HG03060 (cell line): Measurements from ENCODE around the gene TSC22D2.
"Not testable (repeated sequence)": the region's sequence is repeated elsewhere in the genome, so short reads cannot be mapped to it uniquely, and the experiment has no call there.

Experiments
- ATAC-seq: cut with Tn5 transposase; IDR thresholded peaks from one replicate; pipeline ENCODE4 v1.9.1; 2021; ENCODE audit warnings: low read depth, moderate number of reproducible peaks; ENCODE audit not compliant: unreplicated experiment

The TSC22D2 gene

DNA sequence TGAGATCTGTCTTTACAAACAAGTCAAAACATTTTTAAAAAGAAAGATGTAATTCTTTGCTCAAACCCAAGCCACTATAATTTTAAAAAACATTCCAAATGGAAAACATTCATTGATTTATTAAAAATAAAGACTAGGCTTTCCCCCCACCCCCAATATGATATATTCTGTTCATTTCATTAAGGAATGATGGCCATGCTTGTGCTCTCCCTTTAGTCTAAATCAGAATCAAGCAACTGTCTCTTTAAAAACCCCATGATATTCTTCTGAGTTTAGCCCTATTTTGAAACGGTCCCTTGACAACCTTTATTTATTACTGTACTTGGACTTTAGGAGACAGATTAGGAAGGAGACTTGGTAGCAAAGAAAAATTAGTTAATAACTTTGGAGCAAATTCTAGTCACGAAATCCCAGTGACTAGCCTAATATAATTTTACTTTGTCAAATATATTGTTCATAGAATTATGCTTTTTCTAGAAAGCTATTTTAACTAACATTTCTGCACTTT, 38.4 kb downstream of the TSC22D2 start:
- ATAC-seq: no peak

DNA sequence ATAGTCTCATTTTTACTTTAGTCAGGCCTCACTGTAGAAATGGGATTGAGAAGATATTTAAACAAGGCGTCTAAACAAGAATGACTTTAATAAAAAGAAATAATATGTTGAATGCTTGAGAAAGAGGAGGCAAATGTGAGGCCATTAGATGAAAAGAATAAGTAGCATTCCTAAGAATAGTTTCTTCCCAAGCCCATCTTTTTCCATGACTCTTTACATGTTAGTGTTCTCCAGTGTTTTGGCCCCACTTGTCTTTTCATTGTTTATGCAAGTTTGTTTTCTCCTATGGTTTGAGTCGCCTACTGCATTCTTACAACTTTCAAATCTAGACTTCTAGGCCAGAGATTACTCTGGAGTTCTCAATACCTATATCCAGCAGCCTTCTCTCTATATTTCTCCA, 39.0 kb downstream of the TSC22D2 start:
- ATAC-seq: no peak

DNA sequence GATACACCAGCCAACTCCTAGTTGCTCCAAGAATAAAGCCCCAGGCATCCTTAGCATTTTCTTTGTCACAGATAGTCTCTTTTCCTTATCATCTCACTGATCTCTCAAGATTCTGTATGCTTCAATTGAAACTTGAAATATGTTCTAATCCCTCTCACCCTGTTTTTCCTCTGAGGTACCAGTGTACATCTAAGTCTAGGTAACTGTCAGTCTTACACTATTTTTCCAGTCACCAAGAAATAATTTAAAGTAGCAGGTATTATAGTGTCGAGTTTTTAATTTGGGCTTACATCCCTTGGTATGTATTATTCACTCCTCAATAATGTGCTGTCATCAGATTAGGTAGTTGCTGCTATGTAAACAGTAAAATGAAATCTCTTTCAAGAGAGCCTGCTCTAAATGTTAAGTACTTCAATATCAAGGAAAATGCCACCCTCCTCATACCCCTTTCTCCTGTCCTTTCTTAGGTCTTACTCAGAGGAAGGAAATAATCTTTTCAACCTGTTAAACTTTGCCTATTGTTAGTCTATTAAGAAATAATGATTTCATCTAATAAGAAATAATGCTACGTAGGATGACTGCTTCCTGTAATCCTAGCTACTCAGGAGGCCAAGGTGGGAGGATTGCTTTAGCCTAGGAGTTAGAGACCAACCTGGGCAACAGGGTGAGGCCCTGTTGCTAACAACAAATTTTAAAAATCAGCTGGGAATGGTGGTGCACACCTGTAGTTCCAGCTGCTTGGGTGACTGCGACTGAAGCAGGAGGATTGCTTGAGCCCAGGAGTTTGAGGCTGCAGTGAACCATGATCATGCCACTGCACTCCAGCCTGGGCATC, 39.8 kb downstream of the TSC22D2 start:
- ATAC-seq: no peak

DNA sequence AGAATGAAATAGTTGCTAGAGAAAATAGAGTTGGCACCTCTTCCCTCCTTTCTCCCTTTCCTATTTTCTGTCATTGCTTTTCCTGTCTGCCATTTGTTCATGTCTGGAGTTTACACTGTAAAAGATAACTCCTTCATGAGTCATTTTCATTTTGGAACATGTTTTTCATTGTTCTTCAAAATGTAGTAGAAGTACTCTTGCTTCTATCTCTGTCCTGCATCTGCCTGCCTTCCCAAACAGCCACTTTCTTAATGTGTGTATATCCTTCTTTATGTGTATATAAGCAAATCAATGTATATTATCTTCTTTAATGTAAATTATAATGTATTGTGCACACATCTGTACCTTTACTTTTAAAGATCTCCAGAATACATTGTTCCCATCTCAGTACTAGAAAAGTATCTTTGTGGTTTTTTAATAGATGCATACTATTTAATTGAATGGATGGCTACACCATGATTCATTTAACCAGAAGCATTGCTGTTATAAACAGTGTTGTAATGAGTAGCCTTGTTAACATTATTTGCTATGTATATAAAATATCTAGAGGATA, 41.1 kb downstream of the TSC22D2 start:
- ATAC-seq: no peak

DNA sequence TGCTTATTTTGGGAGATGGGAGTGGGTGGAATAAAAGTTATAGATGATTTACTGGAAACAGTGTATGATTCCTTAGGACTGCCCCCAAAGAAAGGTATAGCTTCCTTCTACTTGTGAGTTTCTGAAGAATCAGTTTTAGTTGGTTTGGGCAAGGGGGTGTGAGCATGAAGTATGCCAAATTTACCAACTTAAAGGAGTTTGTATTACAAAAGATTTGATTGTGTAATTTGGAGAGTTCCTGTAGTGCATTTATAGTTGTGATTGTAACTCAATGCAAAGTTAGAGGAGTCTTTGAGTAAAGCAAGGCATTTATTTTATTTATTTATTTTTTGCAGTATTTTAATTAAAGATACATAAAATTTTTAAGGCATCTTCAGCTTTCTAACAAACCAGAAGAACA, 42.8 kb downstream of the TSC22D2 start:
- no peak for ATAC-seq

DNA sequence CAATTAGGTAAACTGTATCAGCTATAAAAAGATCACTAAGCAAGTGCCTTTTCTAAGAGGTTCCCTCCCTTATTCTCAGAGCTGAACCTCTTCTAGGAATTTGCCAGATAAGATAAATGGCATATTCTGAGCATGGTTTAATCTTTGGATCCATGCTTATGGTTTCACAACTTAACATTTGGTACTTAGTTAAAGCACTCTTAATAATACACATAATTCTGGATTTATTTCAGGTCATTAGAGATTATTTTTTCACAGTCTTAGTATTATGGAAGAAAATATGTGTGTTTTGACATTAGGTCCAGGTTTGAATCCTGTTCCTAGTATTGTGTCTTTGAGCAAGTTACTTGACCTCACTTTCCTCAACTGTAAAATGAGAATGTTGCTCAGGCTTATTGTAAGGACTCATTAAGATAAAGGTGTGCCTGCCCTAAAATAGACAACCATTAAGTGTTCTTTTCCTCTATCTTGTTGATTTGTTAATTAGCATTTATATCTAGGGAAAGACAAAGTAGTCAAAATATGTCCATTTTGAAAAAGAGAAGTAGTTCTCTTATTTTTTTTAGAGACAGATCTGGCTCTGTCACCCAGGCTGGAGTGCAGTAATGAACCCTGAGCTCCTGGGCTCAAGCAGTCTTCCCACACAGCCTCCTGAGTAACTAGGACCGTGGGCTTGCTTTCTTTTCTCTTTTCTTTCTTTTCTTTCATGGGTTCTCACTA, 43.4 kb downstream of the TSC22D2 start:
- ATAC-seq: no peak

DNA sequence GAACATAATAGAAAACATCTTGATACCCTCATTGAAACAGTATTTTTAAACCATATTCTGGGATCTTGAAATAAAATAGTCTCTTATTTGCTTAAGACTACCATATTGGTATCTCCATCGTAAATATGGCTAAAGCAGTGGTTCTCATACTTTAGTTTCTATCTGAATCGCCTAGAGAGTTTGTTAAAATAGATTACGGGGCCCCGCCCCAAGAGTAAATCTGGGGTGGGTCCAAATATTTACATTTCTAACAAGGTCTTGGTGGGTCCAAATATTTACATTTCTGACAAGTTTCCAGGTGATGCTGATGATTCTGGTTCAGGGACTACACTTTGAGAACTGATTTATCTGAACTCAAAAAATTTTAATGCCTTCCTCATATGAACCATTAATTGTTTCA, 45.3 kb downstream of the TSC22D2 start:
- no peak for ATAC-seq

DNA sequence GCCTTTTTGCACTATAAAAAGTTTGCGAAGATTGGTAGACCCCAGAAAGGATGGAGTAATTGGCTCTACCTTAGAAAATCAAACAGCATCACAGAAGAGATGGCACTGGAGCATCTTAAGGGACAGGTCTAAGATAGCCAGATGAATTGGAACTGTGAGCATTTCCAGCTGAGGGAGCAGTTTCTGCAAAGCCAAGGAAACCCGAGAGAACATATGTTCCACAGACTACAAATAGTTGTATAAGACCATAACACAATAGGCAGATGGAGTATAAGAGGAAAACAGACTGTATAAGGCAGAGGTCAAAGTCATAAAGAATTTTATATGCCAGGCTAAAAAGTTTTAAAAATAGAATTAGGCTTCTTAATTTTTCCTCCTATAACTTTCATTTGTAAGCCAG, 46.0 kb downstream of the TSC22D2 start:
- no peak for ATAC-seq

DNA sequence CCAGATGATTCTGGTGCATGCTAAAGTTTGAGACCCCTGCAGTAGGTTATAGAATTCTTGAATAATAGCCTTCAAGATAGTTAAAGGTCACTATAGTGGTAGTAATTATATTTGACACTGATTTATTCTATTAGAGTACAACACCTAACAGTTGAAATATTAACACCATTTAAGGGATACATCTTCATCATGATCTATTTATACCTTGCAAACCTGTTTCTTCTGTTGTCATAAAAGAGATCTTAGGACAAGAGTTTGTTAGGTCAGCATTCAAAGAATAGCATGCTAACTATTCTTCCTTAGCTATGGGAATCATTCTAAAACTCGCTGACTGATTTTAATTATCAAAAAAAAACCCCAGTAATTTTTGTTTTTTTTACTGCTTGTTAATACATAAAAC, 46.5 kb downstream of the TSC22D2 start:
- ATAC-seq: no peak

DNA sequence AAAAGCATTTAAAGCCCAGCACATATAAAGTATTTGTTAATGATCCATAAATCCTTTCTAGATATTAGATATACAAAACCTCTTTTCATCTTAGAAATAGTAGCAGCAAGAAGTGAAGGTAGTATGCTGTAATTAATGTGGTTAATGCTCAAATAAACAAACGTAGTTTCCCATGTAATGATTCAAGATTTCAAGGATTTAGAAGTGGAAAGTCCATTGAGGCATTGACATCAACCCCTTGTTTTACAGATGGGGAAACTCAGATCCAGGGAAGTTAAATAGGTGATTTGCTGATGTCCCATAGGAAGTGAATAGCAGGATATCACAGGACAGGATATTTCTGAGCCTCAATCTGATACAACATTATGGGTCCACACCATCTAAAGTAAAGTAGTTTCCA, 47.2 kb downstream of the TSC22D2 start:
- ATAC-seq: no peak

DNA sequence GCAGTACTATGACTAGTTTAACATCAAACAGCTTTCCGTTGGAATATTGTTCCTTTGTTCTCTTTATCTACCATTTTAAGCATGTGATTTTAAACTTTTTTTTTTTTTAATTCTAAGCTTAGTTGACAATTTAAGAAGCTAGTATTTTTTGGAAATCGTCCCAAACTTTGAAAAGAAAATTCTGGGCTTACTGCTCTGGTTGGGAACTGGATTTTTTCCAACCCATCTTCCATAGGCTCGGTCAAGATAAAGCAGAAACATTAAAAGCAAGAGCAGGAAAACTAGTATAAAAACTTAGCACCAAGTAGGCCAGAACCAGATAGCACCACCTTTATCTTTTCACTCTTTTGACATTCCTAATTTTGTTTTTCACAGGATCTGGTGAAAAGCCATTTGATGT, 49.9 kb downstream of the TSC22D2 start:
- no peak for ATAC-seq

DNA sequence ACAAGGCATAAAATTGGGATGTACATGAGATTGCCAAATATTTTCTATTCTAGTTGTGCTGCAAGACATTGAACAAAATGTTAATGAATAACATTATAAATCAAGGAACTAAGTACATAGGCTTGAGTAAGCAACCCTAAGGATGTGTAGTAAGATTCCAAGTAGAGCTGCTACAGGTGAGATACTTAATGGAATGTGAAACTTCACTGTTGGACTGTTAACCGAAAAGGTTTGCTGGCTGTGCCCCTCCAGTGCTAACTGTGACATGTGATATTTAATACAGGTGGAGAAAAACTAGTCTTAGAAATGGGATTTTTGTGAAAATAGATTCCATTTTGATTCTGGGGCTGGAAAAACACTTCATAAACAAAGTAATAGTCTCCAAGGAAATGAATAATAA, 52.4 kb downstream of the TSC22D2 start:
- ATAC-seq: no peak

DNA sequence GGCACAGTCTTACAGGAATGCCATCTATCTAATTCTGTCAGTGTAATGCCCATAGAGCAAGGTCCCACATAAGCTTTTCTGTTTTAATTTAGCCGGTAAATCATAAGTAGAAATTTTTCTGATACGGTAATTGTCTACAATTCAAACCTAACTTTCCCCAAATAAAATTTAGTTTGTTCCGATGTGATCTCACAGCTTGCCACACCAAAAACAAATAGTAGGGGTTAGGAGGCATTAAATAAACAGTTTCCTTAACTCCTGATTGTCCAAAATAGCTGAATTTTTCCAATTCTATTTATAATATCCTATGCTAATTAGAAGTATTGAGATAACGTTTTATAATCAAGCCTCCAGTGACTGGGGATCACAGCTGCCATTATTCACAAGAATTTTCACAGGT, 53.3 kb downstream of the TSC22D2 start:
- no peak for ATAC-seq

DNA sequence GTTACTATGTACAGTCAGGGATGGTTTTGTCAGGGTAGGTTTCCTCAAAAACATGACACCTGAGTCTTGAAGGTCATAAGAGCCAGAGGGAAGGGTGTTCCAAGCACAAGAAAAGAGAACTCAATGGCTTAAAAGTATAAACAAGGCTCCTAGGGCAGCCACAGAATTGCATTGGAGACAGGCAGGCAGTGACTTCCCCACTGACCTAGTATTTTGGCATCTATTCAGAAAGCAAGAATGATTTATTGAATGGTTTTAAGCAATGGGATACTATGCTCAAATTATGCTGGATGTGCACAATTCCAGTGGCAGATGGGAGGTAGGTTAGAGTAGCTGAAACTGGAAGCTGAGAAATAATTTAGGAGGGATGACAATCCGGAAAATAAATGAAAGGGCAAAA, 54.0 kb downstream of the TSC22D2 start:
- no peak for ATAC-seq

DNA sequence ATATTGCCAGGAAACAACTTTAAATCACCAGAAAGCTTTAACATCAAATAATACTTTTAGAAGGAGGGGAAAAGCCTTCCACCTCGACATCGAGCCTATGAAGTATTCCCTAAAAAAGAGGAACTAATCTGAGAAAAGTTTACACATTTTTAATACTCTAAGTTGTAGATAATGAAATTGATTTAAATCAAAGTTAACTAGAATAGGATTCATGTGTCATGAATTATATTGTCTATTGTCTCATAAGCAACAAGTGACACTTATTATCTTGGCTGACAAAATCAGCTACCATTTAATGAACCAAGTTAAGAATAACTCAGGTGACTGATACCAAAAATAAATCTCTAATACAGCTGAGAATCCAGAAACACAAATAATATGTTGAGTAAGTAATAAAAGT, 56.6 kb downstream of the TSC22D2 start:
- ATAC-seq: no peak

DNA sequence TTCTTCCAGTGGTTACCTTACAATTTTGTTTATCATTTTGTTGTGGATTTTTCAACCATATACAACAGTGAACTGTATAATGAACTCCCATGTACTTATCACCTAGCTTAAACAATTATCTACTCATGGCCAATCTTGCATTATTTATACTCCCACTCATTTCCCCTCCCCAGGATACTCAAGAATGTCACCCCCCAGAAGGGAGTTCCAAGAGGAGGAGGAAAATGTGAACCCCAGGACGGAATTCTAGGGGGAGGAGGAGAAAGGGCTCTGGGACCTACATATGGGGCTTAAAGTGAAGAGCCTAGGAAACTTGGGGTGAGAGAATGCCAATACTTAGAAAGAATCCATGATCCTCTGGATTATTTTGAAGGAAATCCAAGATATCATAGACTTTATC, 59.3 kb downstream of the TSC22D2 start:
- no peak for ATAC-seq

DNA sequence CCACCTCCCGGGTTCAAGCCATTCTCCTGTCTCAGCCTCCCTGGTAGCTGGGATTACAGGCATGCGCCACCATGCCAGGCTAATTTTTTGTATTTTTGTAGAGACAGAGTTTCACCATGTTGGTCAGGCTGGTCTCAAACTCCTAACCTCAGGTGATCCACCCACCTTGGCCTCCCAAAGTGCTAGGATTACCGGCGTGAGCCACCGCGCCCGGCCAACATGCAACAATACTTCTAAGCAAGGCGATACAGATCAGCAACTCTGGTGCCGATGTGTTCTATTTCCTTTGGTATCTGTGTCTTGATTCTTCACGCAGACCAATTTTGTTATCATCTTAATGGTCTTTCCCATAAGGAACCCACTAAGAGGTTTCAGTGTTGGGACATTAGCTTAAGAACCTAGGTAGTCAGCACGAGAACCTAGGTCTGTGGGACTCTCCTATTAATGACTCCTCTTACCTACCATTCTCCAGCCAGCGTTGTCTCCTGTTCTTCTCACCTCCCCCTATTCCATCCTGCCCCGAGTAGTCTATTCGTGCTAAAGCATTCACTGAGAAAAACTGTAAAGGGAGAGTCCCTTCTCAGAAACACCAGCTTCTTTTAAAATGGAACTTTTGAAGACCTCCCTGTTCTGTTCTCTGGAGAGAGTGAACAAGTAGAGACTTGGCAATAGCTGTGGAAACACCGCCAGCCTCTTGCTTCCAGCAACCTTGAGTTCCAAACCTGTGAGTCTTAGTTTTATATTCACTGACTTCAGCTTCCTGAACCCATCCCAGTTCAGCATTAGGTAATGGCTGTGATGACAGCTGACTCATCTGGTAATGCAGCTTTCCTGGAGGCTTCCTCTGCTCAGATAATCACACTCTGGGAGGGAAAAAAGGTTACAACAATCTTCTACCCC, 61.2 kb downstream of the TSC22D2 start:
- no peak for ATAC-seq

DNA sequence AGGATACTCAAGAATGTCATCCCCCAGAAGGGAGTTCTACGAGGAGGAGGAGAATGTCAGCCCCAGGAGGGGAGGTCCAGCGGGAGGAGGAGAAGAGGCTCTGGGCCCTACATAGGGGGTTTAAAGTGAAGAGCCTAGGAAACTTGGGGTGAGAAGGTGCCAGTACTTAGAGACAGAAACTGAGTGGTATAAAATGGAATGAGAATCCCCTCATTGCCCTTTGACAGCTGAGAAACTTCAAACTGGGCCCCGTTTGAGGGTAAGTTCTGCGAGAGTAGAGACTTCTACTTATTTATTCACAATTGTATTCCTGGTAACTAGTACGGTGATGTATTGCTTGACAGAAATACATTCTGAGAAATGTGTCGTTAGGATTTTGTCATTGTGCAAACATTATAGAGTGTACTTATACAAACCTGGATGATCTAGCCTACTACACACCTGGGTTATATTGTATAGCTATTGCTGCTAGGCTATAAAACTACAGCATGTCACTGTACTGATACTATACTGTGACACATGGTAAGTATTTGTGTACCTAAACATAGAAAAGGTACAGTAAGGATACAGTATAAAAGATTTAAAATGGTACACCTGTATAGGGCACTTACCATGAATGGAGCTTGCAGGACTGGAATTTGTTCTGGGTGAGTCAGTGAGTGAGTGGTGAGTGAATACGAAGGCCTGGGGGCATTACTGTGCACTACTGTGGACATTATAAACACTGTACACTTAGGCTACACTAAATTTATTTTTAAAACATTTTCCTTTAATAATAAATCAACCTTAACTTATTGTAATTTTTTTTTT, 62.0 kb downstream of the TSC22D2 start:
- ATAC-seq: no peak

DNA sequence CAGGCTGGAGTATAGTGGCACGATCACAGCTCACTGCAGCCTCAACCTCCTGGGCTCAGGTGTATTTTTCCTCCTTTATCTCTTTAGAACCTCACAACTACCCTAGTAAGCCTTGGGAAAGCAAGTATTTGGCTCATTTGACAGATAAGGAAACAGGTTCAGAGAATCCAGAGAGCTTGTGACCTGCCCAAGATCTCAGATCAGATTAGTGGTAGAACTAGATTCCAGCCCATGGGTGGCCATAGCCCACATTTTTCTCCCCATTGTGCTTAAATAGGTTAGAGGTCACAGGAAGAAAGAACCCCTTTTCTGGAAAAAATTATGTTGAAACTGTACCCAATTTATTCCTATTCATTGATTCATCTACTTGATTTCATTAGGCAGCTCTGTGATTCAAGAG, 64.3 kb downstream of the TSC22D2 start:
- no peak for ATAC-seq

DNA sequence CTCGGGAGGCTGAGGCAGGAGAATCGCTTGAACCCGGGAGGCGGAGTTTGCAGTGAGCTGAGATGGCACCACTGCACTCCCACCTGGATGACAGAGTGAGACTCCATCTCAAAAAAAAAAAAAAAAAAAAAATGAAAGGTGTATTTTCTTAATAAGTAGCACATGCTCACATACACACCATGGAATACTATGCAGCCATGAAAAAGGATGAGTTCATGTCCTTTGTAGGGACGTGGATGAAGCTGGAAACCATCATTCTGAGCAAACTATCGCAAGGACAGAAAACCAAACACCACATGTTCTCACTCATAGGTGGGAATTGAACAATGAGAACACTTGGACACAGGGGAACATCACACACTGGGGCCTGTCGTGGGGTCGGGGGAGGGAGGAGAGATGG, 65.1 kb downstream of the TSC22D2 start:
- ATAC-seq: not testable (repeated sequence)
